ENCODE results near the gene C1orf232. TPM values are rescaled to one million over a fixed set of nuclear protein-coding genes. Genes with fewer than 3 reads are reported as not detected.

The C1orf232 gene
- total and polyA plus RNA-seq, 9 of the 15 experiments (the other 6 are each of a cell fraction or from before 2014, with no cell fraction given): not detected

- no peak for TF ChIP-seq FOXO4 (CRISPR knock-in tag; IDR thresholded peaks at IDR 0.05)
- TF ChIP-seq ATF1 (CRISPR knock-in tag; IDR thresholded peaks at IDR 0.05): no peak
- TF ChIP-seq ATF1 (tag; IDR thresholded peaks at IDR 0.05): peak; percentile 62; the same call in 1 of the 2 replicates
- TF ChIP-seq L3MBTL2 (IDR thresholded peaks at IDR 0.05): peak; percentile 89
- TF ChIP-seq MYC (IDR thresholded peaks at IDR 0.05; ENCODE audit: low read depth, low read length): 0 out of 2 replicates have a peak, but pooled peaks have one; percentile 29
- no peak for TF ChIP-seq MYC (CRISPR knock-in tag; IDR thresholded peaks at IDR 0.05; ENCODE audit: borderline replicate concordance, low read depth)
- TF ChIP-seq FOXM1 (IDR thresholded peaks at IDR 0.05; ENCODE audit: low read depth): no peak
- 0 out of 2 replicates have a peak, but pooled peaks have one; percentile 40 for TF ChIP-seq FOXM1 (CRISPR knock-in tag; IDR thresholded peaks at IDR 0.05; ENCODE audit: low read depth)
- TF ChIP-seq SIN3B (IDR thresholded peaks at IDR 0.05; ENCODE audit: low read depth): peak; percentile 49; the same call in 1 of the 2 replicates
- TF ChIP-seq ADNP (tag; IDR thresholded peaks at IDR 0.05): peak; percentile 76
- TF ChIP-seq ATF3 (IDR thresholded peaks at IDR 0.05): no peak
- TF ChIP-seq ATF3 (CRISPR knock-in tag; conservative IDR thresholded peaks at IDR 0.05): no peak
- no peak for TF ChIP-seq KLF13 (tag; IDR thresholded peaks at IDR 0.05; ENCODE audit: borderline replicate concordance, low read depth)
- 0 out of 2 replicates have a peak, but pooled peaks have one; percentile 34 for TF ChIP-seq ZHX1 (conservative IDR thresholded peaks at IDR 0.05; ENCODE audit: low read length)
- TF ChIP-seq NR4A1 (CRISPR knock-in tag; IDR thresholded peaks at IDR 0.05): no peak
- peak; percentile 80 for TF ChIP-seq NR4A1 (tag; IDR thresholded peaks at IDR 0.05)
- no peak for TF ChIP-seq TAL1 (IDR thresholded peaks at IDR 0.05)
- peak; percentile 59 for TF ChIP-seq ESRRA (IDR thresholded peaks at IDR 0.05; ENCODE audit: borderline replicate concordance, low read depth)
- no peak for TF ChIP-seq ETV6 (IDR thresholded peaks at IDR 0.05; ENCODE audit: borderline replicate concordance in 1 of 2, low read depth in 2 of 2, low read length in 1 of 2)
- TF ChIP-seq ETV6 (CRISPR knock-in tag; IDR thresholded peaks at IDR 0.05; ENCODE audit: borderline replicate concordance): no peak; the same call in 1 of the 2 replicates
- TF ChIP-seq SMAD2 (IDR thresholded peaks at IDR 0.05; ENCODE audit: low read depth, low read length): no peak
- TF ChIP-seq MTA3 (IDR thresholded peaks at IDR 0.05; ENCODE audit: borderline replicate concordance): peak; percentile 77
- peak; percentile 82 for TF ChIP-seq SMC3 (conservative IDR thresholded peaks at IDR 0.05; ENCODE audit: insufficient read depth, low read depth, low read length)
- TF ChIP-seq PTBP1 (IDR thresholded peaks at IDR 0.05; ENCODE audit: low read depth, low read length): 0 out of 2 replicates have a peak, but pooled peaks have one; percentile 54
- peak; percentile 51; the same call in 1 of the 2 replicates for TF ChIP-seq ATF7 (IDR thresholded peaks at IDR 0.05)
Observed at GRCh38 chr1:26164036-26164860, 4.5 kb downstream of the C1orf232 start (continued).
